ENCODE results near the gene IER2.

The IER2 gene

GRCh38 chr19:13115936-13116281, 34.3 kb upstream of the IER2 start:
- H3K4me3 ChIP-seq, result peak overlapping the region; percentile 89
- H3K27ac ChIP-seq, result peak overlapping the region in 1 of 2 donors; percentile 74
- no peak for TF ChIP-seq CTCF (IDR thresholded peaks at IDR 0.05)
- DNase-seq (ENCODE audit: low spot score), result no peak

- DNase-seq (ENCODE audit: low spot score), result peak; percentile 92
These were observed 33.7 kb upstream of the IER2 start, which contains the start of gene TRMT1 for GRCh38 chr19:13116282-13117175. Gene TRMT1 (minus strand): TSS chr19:13116740. CDS start chr19:13116399, 341 bp downstream.

GRCh38 chr19:13117176-13117771, 32.9 kb upstream of the IER2 start:
- Histone ChIP-seq H3K4me3 (peak overlapping the region; percentile 89), H3K27ac (peak overlapping the region; percentile 48 to 74)
- no peak for TF ChIP-seq CTCF (IDR thresholded peaks at IDR 0.05)
- DNase-seq (ENCODE audit: low spot score), result no peak

More at GRCh38 chr19:13116282-13117175, 33.7 kb upstream of the IER2 start, which contains the start of gene TRMT1:
- H3K4me3 ChIP-seq, result peak within 1 kb of the TSS; percentile 89
- TF ChIP-seq CTCF (IDR thresholded peaks at IDR 0.05), result no peak
- peak within 1 kb of the TSS in 1 of 2 donors; percentile 74 for H3K27ac ChIP-seq

GRCh38 chr19:13117772-13118423, 32.3 kb upstream of the IER2 start, which contains the start of gene NACC1:
Gene NACC1 (plus strand): TSS chr19:13118264. CDS start chr19:13135208, 16,944 bp downstream.
- DNase-seq (ENCODE audit: low spot score), result peak; percentile 90
- peak within 1 kb of the TSS; percentile 48 to 74 for H3K27ac ChIP-seq
- peak within 1 kb of the TSS; percentile 89 for H3K4me3 ChIP-seq
- TF ChIP-seq CTCF (IDR thresholded peaks at IDR 0.05), result no peak

- Histone ChIP-seq H3K4me3 (peak overlapping the region; percentile 89), H3K27ac (peak overlapping the region in 1 of 2 donors; percentile 37)
- TF ChIP-seq CTCF (IDR thresholded peaks at IDR 0.05), result no peak
- DNase-seq (ENCODE audit: low spot score), result no peak
These were observed 31.6 kb upstream of the IER2 start for GRCh38 chr19:13118424-13119193.

GRCh38 chr19:13119627-13120026, 30.6 kb upstream of the IER2 start:
- no peak for DNase-seq (ENCODE audit: low spot score)
- Histone ChIP-seq H3K27ac (no peak overlapping the region), H3K4me3 (peak overlapping the region; percentile 89)
- no peak for TF ChIP-seq CTCF (IDR thresholded peaks at IDR 0.05)
